ENCODE results near the gene ATP2B2.

DNA sequence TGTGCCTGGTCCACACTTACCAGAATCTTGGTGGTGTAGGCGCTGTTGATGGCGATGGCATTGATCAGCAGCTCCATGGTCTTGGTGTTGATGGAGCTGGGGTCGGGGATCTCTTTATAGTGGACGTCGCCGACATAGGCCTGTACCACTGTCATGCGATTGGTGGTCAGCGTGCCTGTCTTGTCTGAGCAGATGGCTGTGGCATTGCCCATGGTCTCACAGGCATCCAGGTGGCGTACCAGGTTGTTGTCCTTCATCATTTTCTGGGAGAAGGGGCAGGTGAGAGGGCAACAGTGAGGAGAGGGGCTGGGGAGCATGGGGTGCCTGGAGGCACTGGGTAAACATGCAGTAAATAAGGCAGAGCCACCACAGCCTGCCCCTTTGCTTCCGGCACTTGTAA, 133.6 kb downstream of the ATP2B2 start:
- TF ChIP-seq NR2C2 (IDR thresholded peaks at IDR 0.05; ENCODE audit: borderline replicate concordance, control insufficient read depth, insufficient read length, low read depth) (no peak), POLR2A (IDR thresholded peaks at IDR 0.05; ENCODE audit: low read depth, low read length) (no peak), ZNF274 (IDR thresholded peaks at IDR 0.05; ENCODE audit: insufficient read depth, insufficient read length) (no peak), NFYA (IDR thresholded peaks at IDR 0.05; ENCODE audit: borderline replicate concordance, low read depth, low read length) (no peak), CHD4 (IDR thresholded peaks at IDR 0.05) (no peak)
